GM19099 (cell line): ENCODE results near the gene PNMT.

Source experiments
- POLR2A ChIP-seq: IDR thresholded peaks from 3 replicates; pipeline ENCODE4 v1.6.1; 2011; ENCODE audit warnings: low read depth; ENCODE audit not compliant: insufficient read length; ENCODE audit errors: extremely low read depth

The PNMT gene

DNA sequence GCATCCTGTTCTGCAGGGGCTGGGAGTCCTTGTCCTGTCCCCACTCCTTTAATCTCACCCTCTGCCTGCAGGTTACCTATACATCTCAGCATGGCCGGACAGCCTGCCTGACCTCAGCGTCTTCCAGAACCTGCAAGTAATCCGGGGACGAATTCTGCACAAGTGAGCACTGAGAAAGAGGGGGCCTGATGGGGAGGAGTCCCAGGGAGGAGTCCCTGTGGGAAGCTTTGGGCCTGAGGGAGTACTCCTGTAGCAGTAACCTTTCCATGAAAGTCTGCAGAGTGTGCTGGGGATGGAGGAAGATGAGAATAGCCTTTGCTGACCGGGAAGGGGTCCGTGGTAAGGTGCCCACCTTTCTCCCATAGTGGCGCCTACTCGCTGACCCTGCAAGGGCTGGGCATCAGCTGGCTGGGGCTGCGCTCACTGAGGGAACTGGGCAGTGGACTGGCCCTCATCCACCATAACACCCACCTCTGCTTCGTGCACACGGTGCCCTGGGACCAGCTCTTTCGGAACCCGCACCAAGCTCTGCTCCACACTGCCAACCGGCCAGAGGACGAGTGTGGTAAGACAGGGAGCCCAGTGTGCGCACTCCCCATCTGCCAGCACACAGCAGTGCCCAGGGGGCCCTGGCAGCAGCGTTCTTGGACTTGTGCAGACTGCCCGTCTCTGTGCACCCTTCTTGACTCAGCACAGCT, 47.3 kb downstream of the PNMT start:
- no peak for TF ChIP-seq POLR2A

DNA sequence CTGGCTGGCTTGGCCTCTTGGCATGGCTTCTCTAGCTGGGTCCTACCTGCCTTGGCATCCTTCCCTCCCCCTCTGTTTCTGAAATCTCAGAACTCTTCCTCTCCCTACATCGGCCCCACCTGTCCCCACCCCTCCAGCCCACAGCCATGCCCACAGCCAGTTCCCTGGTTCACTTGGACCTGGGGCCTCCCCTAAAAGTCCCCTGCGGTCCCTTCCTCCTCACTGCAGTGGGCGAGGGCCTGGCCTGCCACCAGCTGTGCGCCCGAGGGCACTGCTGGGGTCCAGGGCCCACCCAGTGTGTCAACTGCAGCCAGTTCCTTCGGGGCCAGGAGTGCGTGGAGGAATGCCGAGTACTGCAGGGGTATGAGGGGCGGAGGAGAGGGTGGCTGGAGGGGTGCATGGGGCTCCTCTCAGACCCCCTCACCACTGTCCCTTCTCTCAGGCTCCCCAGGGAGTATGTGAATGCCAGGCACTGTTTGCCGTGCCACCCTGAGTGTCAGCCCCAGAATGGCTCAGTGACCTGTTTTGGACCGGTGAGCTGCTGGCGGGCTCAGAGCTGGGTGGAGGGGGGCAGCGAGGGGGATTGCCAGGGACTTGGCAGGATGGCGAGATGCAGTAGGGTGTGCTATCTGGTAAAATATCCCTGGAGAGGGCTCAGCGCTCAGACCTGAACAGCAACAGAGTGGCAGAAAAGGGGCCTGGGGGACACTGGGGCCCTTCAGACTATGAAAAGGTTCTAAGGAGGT, 48.0 kb downstream of the PNMT start:
- TF ChIP-seq POLR2A = no peak

GRCh38 chr17:39716879-39717536, 48.8 kb downstream of the PNMT start:
- no peak for TF ChIP-seq POLR2A

GRCh38 chr17:39717660-39718059, 49.4 kb downstream of the PNMT start:
- TF ChIP-seq POLR2A = no peak

DNA sequence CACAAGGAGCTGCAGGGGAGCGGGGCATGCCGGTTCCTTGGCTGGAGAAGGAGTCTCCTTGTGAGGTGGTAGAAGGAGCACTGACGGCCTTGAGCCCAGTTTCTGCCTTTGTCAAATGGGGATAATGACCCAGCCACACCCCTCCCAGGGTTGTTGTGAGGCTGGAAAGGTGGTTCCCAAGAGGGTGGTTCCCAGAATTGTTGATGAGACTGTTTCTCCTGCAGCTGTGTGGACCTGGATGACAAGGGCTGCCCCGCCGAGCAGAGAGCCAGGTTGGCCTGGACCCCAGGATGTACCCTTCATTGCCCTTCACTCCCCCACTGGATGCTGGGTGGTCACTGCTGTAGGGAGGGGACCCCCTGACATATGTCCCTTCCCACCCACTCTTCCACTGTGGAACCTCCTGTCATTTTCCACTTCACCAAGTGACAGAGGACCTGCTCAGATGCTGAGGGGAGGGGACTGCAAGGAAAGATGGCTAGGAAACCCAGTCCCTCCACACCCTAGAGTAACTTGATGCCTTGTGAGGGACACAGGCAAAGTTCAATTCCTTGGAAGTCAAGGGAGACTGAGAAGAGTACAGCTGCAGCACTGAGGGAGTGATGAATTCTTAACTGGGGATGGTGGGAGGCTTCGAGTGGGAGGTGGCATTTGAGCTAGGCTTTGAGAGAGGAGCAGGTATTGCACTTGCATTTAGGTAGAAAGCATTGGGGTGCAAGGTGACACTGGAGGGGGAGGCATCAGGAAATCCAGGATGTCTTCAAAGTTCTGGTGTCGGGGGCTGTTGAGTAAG, 51.5 kb downstream of the PNMT start:
- TF ChIP-seq POLR2A = no peak
